Memory B cell (primary cell): ENCODE results near the gene SAC3D1.

Experiments
- ATAC-seq: fragments of 150-1000 bp; cut with Tn5 transposase; 2 replicates; pipeline ENCODE4 v1.10.0; 2021; ENCODE audit warnings: low read depth, mild to moderate bottlenecking, moderate library complexity
- DNase-seq, 2 donors: peaks; one replicate each; pipeline ENCODE4 v3.0.0; 2022; ENCODE audit warnings: low spot score in 2 of 2
- H3K27ac Mint-ChIP-seq: one replicate; pipeline ENCODE4 v1.8.0; 2022; ENCODE audit warnings: mild to moderate bottlenecking, moderate library complexity, mixed read lengths
- H3K27me3 Mint-ChIP-seq: one replicate; pipeline ENCODE4 v1.8.0; 2022; ENCODE audit warnings: mixed read lengths
- H3K36me3 Mint-ChIP-seq: one replicate; pipeline ENCODE4 v1.8.0; 2022; ENCODE audit warnings: mild to moderate bottlenecking, mixed read lengths
- H3K4me1 Mint-ChIP-seq: one replicate; pipeline ENCODE4 v1.8.0; 2022; ENCODE audit warnings: mixed read lengths
- H3K4me3 Mint-ChIP-seq: one replicate; pipeline ENCODE4 v1.8.0; 2022; ENCODE audit warnings: mild to moderate bottlenecking, moderate library complexity, mixed read lengths
- H3K9me3 Mint-ChIP-seq: one replicate; pipeline ENCODE4 v1.8.0; 2022; ENCODE audit warnings: mixed read lengths

Gene SAC3D1

DNA sequence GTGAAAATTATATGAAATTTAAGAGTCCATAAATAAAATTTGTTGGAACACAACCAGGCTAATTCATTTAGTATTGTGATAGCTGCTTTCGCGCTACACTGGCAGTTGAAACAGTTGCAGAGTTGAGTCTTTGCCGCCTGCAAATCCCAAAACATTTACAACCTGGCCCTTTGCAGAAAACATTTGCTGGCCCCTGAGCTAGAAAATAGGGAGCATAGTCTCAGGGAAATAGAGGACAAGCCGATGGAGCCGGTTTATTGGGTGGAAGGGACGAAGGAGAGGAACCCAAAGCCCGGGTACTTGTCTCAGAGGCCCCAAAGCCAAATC, 527 bp upstream of the SAC3D1 start:
- H3K4me1 Mint-ChIP-seq, result peaks cover 7% of the 10 kb centered on the region
- peaks cover 8% of the 10 kb centered on the region for H3K36me3 Mint-ChIP-seq
- no peaks in the 10 kb centered on the region for H3K27me3 Mint-ChIP-seq
- ATAC-seq (no peak), DNase-seq (no peak)
- no peaks in the 10 kb centered on the region for H3K9me3 Mint-ChIP-seq
- peak overlapping the region; percentile 96 for H3K4me3 Mint-ChIP-seq
- H3K27ac Mint-ChIP-seq, result peak overlapping the region; percentile 82

- peaks cover 18% of the 10 kb centered on the region for H3K4me1 Mint-ChIP-seq
- ATAC-seq (no peak), DNase-seq (no peak)
- H3K27me3 Mint-ChIP-seq, result peaks cover 2% of the 10 kb centered on the region
- peaks cover 4% of the 10 kb centered on the region for H3K36me3 Mint-ChIP-seq
- H3K4me3 Mint-ChIP-seq, result peak overlapping the region; percentile 83
- no peak overlapping the region for H3K27ac Mint-ChIP-seq
- H3K9me3 Mint-ChIP-seq, result no peaks in the 10 kb centered on the region
These were observed 1.9 kb downstream of the SAC3D1 start for GRCh38 chr11:65042891-65043290.

GRCh38 chr11:65043881-65044501, 3.0 kb downstream of the SAC3D1 start:
- no peak for ATAC-seq

GRCh38 chr11:65045061-65045460, 4.1 kb downstream of the SAC3D1 start:
- Mint-ChIP-seq H3K36me3 (peaks cover 4% of the 10 kb centered on the region), H3K27ac (no peak overlapping the region), H3K27me3 (peaks cover 2% of the 10 kb centered on the region), H3K9me3 (no peaks in the 10 kb centered on the region), H3K4me3 (no peak overlapping the region), H3K4me1 (peaks cover 16% of the 10 kb centered on the region)
- ATAC-seq, result no peak
- no peak for DNase-seq

More at GRCh38 chr11:65043881-65044501, 3.0 kb downstream of the SAC3D1 start:
- H3K27me3 Mint-ChIP-seq, result peaks cover 2% of the 10 kb centered on the region
- no peaks in the 10 kb centered on the region for H3K9me3 Mint-ChIP-seq
- peaks cover 16% of the 10 kb centered on the region for H3K4me1 Mint-ChIP-seq
- H3K4me3 Mint-ChIP-seq, result no peak overlapping the region
- H3K27ac Mint-ChIP-seq, result peak overlapping the region; percentile 6
- H3K36me3 Mint-ChIP-seq, result peaks cover 4% of the 10 kb centered on the region
- DNase-seq, result no peak

- no peak for ATAC-seq
- peaks cover 16% of the 10 kb centered on the region for H3K4me1 Mint-ChIP-seq
- H3K4me3 Mint-ChIP-seq, result no peak overlapping the region
- H3K36me3 Mint-ChIP-seq, result peaks cover 4% of the 10 kb centered on the region
- DNase-seq, result no peak
- H3K27ac Mint-ChIP-seq, result no peak overlapping the region
- no peaks in the 10 kb centered on the region for H3K9me3 Mint-ChIP-seq
- peaks cover 2% of the 10 kb centered on the region for H3K27me3 Mint-ChIP-seq
These were observed 4.7 kb downstream of the SAC3D1 start for GRCh38 chr11:65045728-65046127.

DNA sequence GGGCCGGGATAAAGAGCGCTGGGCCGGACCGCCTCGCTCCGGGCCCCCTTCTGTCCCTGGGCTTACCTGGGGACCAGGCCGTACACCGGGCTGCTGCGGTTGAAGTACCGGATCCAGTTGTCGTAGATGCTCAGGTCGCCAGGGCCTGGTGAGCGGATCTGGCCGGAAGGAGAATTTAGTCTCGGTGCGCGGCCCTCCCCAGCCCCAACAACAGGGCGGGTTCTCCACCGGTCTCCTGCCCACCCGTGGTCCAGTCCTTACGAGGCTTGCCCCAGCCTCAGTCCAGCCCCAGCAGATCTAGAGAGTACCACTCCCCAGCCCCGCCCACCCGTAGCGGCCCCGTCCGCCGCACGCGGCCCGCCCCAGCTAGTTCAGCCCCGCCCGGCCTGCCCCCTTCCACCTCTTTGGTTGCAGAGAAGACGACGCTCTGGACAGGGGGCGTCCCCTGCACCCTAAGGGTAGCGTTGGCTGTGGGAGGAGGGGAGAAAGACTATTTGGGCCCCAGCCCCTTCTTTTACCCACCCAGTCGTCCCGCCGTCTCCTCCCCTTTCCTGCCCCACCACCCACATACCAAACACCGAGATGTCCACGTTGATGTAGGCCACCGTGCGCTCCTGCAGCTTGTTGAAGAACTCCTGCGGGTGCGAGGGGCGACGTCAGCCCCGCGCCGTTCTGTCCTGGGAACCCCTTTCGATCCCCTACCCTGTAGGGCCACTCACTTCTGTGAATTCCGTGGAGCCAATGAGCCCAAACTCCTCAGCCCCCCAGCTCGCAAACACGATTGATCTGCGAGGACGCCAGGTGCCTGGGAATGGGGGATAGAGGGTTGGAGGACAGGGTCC, 6.8 kb downstream of the SAC3D1 start:
- peak overlapping the region; percentile 87 for H3K4me3 Mint-ChIP-seq
- H3K36me3 Mint-ChIP-seq, result peaks cover 4% of the 10 kb centered on the region
- H3K27ac Mint-ChIP-seq, result peak overlapping the region; percentile 71
- H3K27me3 Mint-ChIP-seq, result peaks cover 2% of the 10 kb centered on the region
- DNase-seq (no peak), ATAC-seq (peak; percentile 69)
- peaks cover 14% of the 10 kb centered on the region for H3K4me1 Mint-ChIP-seq
- no peaks in the 10 kb centered on the region for H3K9me3 Mint-ChIP-seq

DNA sequence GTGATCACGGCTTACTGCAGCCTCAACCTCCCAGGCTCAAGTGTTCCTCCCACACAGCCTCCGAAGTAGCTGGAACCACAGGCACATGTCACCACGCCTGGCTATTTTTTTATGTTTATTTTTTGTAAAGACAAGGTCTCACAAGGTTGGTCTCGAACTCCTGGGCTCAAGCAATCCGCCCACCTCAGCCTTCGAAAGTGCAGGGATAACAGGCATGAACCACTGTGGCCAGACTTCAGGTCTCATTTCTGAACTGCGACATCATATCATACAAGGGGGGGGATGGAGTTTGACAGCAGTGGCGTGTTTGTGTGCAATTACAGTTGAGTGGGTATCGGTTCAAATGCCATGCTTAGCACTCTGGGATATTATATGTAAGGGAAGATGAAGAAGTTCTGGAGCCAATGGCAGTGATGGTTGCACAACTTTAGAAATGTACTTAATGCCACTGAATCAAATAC, 10.4 kb downstream of the SAC3D1 start:
- Mint-ChIP-seq H3K4me1 (peaks cover 26% of the 10 kb centered on the region), H3K27ac (no peak overlapping the region), H3K4me3 (no peak overlapping the region), H3K36me3 (no peaks in the 10 kb centered on the region), H3K27me3 (peaks cover 2% of the 10 kb centered on the region), H3K9me3 (no peaks in the 10 kb centered on the region)
- ATAC-seq, result no peak
- no peak for DNase-seq

DNA sequence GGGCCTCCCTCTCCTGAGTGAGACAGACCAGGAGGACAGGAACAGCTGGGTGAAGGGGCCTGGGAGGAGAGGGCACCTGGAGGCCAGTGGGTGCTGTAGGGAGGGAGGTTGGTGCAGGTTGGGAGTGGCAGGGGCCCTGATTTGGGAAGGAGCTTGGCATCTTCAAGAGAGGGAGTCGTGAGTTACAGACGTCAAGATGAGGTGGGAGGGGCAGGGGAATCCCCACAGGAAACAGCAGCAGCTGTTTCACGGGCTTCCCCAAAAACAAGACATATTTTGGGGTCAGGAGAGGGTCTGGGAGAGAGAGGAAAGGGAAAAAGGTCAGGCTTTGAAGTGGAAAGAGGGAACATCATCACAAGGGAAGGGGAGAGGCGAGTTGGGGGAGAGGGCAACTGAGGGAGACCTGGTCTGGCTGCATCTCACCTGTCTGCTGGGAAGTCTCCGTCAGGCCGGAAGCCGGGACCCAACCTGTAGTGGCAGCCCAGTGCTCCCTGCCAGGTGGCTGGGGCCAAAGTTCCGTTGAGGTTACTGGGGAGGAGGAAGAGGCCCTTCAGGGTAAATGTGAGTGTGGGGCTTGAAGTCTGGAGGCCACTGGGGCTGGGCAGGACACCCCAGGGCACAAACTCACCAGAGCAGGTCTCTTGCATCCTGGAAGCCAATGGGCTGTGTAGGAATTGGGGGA, 13.0 kb downstream of the SAC3D1 start:
- Mint-ChIP-seq H3K27me3 (no peaks in the 10 kb centered on the region), H3K4me3 (peak overlapping the region; percentile 57), H3K9me3 (no peaks in the 10 kb centered on the region), H3K4me1 (peaks cover 13% of the 10 kb centered on the region), H3K27ac (peak overlapping the region; percentile 79), H3K36me3 (no peaks in the 10 kb centered on the region)
- peak; percentile 22 to 37 for DNase-seq
- ATAC-seq, result peak; percentile 82

GRCh38 chr11:65055538-65055937, 14.5 kb downstream of the SAC3D1 start:
- ATAC-seq (no peak), DNase-seq (no peak)
- Mint-ChIP-seq H3K4me1 (peaks cover 13% of the 10 kb centered on the region), H3K27me3 (no peaks in the 10 kb centered on the region), H3K9me3 (no peaks in the 10 kb centered on the region), H3K36me3 (no peaks in the 10 kb centered on the region), H3K27ac (no peak overlapping the region), H3K4me3 (no peak overlapping the region)

- ATAC-seq, result no peak
- no peak overlapping the region for H3K27ac Mint-ChIP-seq
- no peak overlapping the region for H3K4me3 Mint-ChIP-seq
- peaks cover 3% of the 10 kb centered on the region for H3K27me3 Mint-ChIP-seq
- peaks cover 13% of the 10 kb centered on the region for H3K4me1 Mint-ChIP-seq
- DNase-seq, result no peak
- H3K9me3 Mint-ChIP-seq, result no peaks in the 10 kb centered on the region
- no peaks in the 10 kb centered on the region for H3K36me3 Mint-ChIP-seq
These were observed 16.0 kb downstream of the SAC3D1 start for GRCh38 chr11:65056999-65057398.

DNA sequence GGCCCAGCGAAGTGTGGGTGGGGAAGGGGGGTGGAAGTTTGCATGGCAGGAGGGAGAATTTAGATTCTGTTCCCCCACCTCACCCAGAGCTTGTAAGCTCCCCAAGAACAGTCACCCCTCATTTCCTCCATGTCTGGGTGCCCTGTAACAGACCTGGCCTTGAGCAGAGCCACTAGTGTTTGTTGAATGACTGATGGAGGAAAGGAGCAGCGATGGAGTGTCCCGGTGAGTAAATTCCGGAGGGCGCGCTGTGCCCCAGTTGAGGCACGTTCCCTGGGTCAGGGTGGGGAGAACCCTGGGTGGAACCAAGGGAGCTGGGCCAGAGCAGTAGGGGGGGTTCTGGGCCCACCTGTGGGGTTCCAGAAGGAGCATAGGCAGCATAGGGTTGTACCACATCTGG, 16.5 kb downstream of the SAC3D1 start:
- Mint-ChIP-seq H3K4me1 (peaks cover 18% of the 10 kb centered on the region), H3K4me3 (no peak overlapping the region), H3K27ac (no peak overlapping the region), H3K36me3 (no peaks in the 10 kb centered on the region), H3K9me3 (no peaks in the 10 kb centered on the region), H3K27me3 (peaks cover 3% of the 10 kb centered on the region)
- ATAC-seq, result no peak
- DNase-seq, result no peak

DNA sequence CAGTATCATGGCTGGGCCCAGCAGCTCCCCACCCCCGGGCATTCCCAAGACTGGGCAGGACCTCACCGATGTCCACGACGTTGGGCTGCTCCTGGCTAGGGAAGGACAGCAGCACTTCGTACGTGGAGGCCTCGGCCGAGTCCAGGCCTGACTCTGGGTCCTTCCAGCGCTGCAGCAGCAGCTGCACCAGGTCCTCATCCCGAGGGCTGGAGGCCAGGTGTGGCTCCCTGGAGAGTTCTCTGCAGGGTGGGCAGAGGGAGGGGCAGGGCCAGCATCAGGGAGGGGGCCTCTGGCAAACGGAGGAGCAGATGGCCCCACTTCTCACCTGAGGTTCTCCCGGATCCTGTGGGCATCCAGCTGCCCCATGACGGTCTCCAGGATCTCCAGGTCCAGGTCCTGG, 17.0 kb downstream of the SAC3D1 start:
- Mint-ChIP-seq H3K4me3 (no peak overlapping the region), H3K27me3 (peaks cover 3% of the 10 kb centered on the region), H3K36me3 (no peaks in the 10 kb centered on the region), H3K9me3 (no peaks in the 10 kb centered on the region), H3K4me1 (peaks cover 18% of the 10 kb centered on the region), H3K27ac (no peak overlapping the region)
- ATAC-seq (no peak), DNase-seq (no peak)

- Mint-ChIP-seq H3K9me3 (no peaks in the 10 kb centered on the region), H3K27ac (no peak within 1 kb of the TSS), H3K27me3 (peaks cover 4% of the 10 kb centered on the region), H3K4me1 (peaks cover 18% of the 10 kb centered on the region), H3K4me3 (no peak within 1 kb of the TSS), H3K36me3 (no peaks in the 10 kb centered on the region)
- ATAC-seq (no peak), DNase-seq (no peak)
These were observed 17.5 kb downstream of the SAC3D1 start, which contains the start of gene NAALADL1 for GRCh38 chr11:65058419-65059054. NAALADL1 (minus strand) TSS chr11:65058553; CDS start chr11:65058521, 32 bp downstream.

DNA sequence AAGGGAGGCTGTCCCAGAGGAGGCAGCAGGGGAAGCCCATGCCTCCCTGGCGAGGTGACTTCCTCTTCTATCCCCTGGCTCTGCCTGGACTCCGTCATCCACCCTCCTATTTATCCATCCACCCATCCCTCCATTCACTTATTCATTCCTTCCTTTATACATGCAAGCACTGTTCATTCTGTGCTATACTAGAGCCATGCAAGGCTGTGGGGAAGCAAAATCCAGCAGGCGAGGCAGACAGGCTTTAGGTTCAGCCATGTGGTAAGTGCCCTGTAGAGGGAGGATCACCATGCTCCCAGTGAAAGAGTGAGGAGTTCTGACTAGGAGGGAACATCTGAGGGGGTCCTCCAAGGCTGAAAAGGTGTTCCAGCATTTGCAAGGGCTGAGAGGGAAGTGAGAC, 18.5 kb downstream of the SAC3D1 start:
- Mint-ChIP-seq H3K27ac (no peak overlapping the region), H3K36me3 (no peaks in the 10 kb centered on the region), H3K27me3 (peaks cover 4% of the 10 kb centered on the region), H3K9me3 (no peaks in the 10 kb centered on the region), H3K4me3 (no peak overlapping the region), H3K4me1 (peaks cover 8% of the 10 kb centered on the region)
- ATAC-seq, result no peak
- DNase-seq, result no peak
